ENCODE measurements around the gene STXBP5.

DNA sequence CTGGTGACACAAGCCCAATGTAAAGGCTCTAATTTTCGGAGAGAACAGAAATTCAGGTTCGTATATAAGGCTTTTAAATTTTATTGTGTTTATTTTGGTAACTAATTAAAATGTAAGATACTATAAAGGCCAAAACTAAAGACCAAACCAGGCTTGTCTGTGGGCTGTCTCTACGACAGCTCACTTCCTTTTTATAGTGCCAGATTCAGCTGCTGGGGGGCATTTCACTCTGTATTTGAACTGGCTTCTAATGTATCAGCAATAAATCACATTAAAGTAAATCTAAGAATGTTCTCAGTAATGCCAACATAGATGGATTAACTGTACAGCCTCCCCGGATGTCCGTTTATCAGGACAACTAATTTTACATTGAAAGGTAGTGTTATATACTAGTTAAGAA, 31.1 kb upstream of the STXBP5 start:
- TF ChIP-seq, protein P1, sequence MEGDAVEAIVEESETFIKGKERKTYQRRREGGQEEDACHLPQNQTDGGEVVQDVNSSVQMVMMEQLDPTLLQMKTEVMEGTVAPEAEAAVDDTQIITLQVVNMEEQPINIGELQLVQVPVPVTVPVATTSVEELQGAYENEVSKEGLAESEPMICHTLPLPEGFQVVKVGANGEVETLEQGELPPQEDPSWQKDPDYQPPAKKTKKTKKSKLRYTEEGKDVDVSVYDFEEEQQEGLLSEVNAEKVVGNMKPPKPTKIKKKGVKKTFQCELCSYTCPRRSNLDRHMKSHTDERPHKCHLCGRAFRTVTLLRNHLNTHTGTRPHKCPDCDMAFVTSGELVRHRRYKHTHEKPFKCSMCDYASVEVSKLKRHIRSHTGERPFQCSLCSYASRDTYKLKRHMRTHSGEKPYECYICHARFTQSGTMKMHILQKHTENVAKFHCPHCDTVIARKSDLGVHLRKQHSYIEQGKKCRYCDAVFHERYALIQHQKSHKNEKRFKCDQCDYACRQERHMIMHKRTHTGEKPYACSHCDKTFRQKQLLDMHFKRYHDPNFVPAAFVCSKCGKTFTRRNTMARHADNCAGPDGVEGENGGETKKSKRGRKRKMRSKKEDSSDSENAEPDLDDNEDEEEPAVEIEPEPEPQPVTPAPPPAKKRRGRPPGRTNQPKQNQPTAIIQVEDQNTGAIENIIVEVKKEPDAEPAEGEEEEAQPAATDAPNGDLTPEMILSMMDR (IDR thresholded peaks at IDR 0.05; ENCODE audit: poor library complexity), result no peak
- TF ChIP-seq EZH2 (IDR thresholded peaks at IDR 0.05; ENCODE audit: borderline replicate concordance), result no peak

Data from hepatocyte (in vitro differentiated cells).